Osteocyte (in vitro differentiated cells): ENCODE data around the gene RAB37. TPM values are rescaled to one million over a fixed set of nuclear protein-coding genes. Genes with fewer than 3 reads are reported as not detected.

Experiments
- DNase-seq: peaks from one replicate; pipeline ENCODE4 v3.0.0; 2021; ENCODE audit warnings: mixed read lengths; ENCODE audit not compliant: unreplicated experiment; ENCODE audit errors: extremely low spot score
- H3K27ac Mint-ChIP-seq: one replicate; pipeline ENCODE4 v1.8.0; 2021; ENCODE audit warnings: mild to moderate bottlenecking, mixed read lengths; ENCODE audit not compliant: unreplicated experiment
- H3K27me3 Mint-ChIP-seq: one replicate; pipeline ENCODE4 v1.8.0; 2021; ENCODE audit warnings: mixed read lengths; ENCODE audit not compliant: unreplicated experiment
- H3K36me3 Mint-ChIP-seq: one replicate; pipeline ENCODE4 v1.8.0; 2021; ENCODE audit warnings: mixed read lengths; ENCODE audit not compliant: unreplicated experiment
- H3K4me1 Mint-ChIP-seq: one replicate; pipeline ENCODE4 v1.8.0; 2021; ENCODE audit warnings: mixed read lengths; ENCODE audit not compliant: unreplicated experiment
- H3K4me3 Mint-ChIP-seq: one replicate; pipeline ENCODE4 v1.8.0; 2021; ENCODE audit warnings: mild to moderate bottlenecking, moderate library complexity, mixed read lengths; ENCODE audit not compliant: unreplicated experiment
- H3K9me3 Mint-ChIP-seq: one replicate; pipeline ENCODE4 v1.8.0; 2021; ENCODE audit warnings: mixed read lengths; ENCODE audit not compliant: unreplicated experiment
- CTCF ChIP-seq: fragments of 200-600 bp; sonication (generic); IDR thresholded peaks from 2 replicates; pipeline ENCODE4 v1.5.0; 2021; ENCODE audit warnings: antibody characterized with exemption, mild to moderate bottlenecking, moderate library complexity
- total RNA-seq: library from RNA; stranded (reverse); gene quantifications from 2 replicates; pipeline ENCODE4 v1.2.1, GENCODE V29; 2021

The RAB37 gene
- total RNA-seq, 1 donor from 2014 or later: not detected

GRCh38 chr17:74730491-74731346, 6.3 kb upstream of the RAB37 start:
- Mint-ChIP-seq H3K9me3 (no peaks in the 10 kb centered on the region), H3K4me1 (no peaks in the 10 kb centered on the region), H3K27me3 (peaks cover 11% of the 10 kb centered on the region), H3K27ac (no peak overlapping the region), H3K4me3 (no peak overlapping the region), H3K36me3 (no peaks in the 10 kb centered on the region)
- no peak for DNase-seq
- TF ChIP-seq CTCF: no peak

GRCh38 chr17:74731347-74731605, 5.8 kb upstream of the RAB37 start:
- Mint-ChIP-seq H3K27me3 (peaks cover 17% of the 10 kb centered on the region), H3K4me3 (no peak overlapping the region), H3K27ac (no peak overlapping the region), H3K9me3 (no peaks in the 10 kb centered on the region), H3K36me3 (no peaks in the 10 kb centered on the region), H3K4me1 (no peaks in the 10 kb centered on the region)
- no peak for DNase-seq
- TF ChIP-seq CTCF: no peak

- TF ChIP-seq CTCF: no peak
- Mint-ChIP-seq H3K4me3 (no peak overlapping the region), H3K27me3 (peaks cover 20% of the 10 kb centered on the region), H3K27ac (no peak overlapping the region), H3K9me3 (no peaks in the 10 kb centered on the region), H3K36me3 (no peaks in the 10 kb centered on the region), H3K4me1 (peaks cover 3% of the 10 kb centered on the region)
- DNase-seq: no peak
Measured at GRCh38 chr17:74732042-74732867, 4.8 kb upstream of the RAB37 start.

GRCh38 chr17:74733365-74734122, 3.5 kb upstream of the RAB37 start:
- no peak for DNase-seq
- no peak for TF ChIP-seq CTCF
- no peak overlapping the region for H3K4me3 Mint-ChIP-seq
- H3K4me1 Mint-ChIP-seq: peaks cover 16% of the 10 kb centered on the region
- no peaks in the 10 kb centered on the region for H3K36me3 Mint-ChIP-seq
- H3K27ac Mint-ChIP-seq: no peak overlapping the region
- H3K9me3 Mint-ChIP-seq: no peaks in the 10 kb centered on the region
- peaks cover 29% of the 10 kb centered on the region for H3K27me3 Mint-ChIP-seq
